GM18505 (cell line): ENCODE results near the gene HES4.
"Not testable (repeated sequence)": the region's sequence is repeated elsewhere in the genome, so short reads cannot be mapped to it uniquely, and the experiment has no call there.

Experiments
- ATAC-seq: cut with Tn5 transposase; IDR thresholded peaks from one replicate; pipeline ENCODE4 v1.9.1; 2021; ENCODE audit not compliant: unreplicated experiment
- POLR2A ChIP-seq: IDR thresholded peaks from 4 replicates; pipeline ENCODE4 v1.6.1; 2011; ENCODE audit warnings: borderline replicate concordance; ENCODE audit not compliant: insufficient read depth, insufficient read length; ENCODE audit errors: extremely low read depth

The HES4 gene

GRCh38 chr1:985126-985525 is 14.8 kb downstream of the HES4 start:
- ATAC-seq, result no peak
- TF ChIP-seq POLR2A, result no peak

- no peak for ATAC-seq
- no peak for TF ChIP-seq POLR2A
These were observed 15.5 kb downstream of the HES4 start for GRCh38 chr1:984476-984814.

- ATAC-seq, result no peak
- TF ChIP-seq POLR2A, result no peak
These were observed 16.0 kb downstream of the HES4 start for GRCh38 chr1:983798-984475.

- ATAC-seq, result no peak
- TF ChIP-seq POLR2A, result no peak
These were observed 17.0 kb downstream of the HES4 start for GRCh38 chr1:982765-983436.

- TF ChIP-seq POLR2A, result no peak
- no peak for ATAC-seq
These were observed 17.8 kb downstream of the HES4 start, which contains the start of gene PERM1 for GRCh38 chr1:981955-982558. Gene PERM1, minus strand, starts transcription at chr1:982093. Its CDS starts 1,064 bp downstream, at chr1:981029.

- no peak for ATAC-seq
- no peak for TF ChIP-seq POLR2A
These were observed 18.4 kb downstream of the HES4 start for GRCh38 chr1:981491-981954.

- no peak for ATAC-seq
- no peak for TF ChIP-seq POLR2A
These were observed 19.1 kb downstream of the HES4 start for GRCh38 chr1:980602-981395.

- no peak for TF ChIP-seq POLR2A
- ATAC-seq, result no peak
These were observed 19.7 kb downstream of the HES4 start for GRCh38 chr1:980137-980571.

- ATAC-seq, result no peak
- no peak for TF ChIP-seq POLR2A
These were observed 20.2 kb downstream of the HES4 start for GRCh38 chr1:979744-980072.

GRCh38 chr1:978835-979743 is 20.8 kb downstream of the HES4 start:
- no peak for TF ChIP-seq POLR2A
- ATAC-seq, result no peak

- TF ChIP-seq POLR2A, result no peak
- no peak for ATAC-seq
These were observed 21.6 kb downstream of the HES4 start for GRCh38 chr1:978069-978834.

GRCh38 chr1:976791-977190 is 23.1 kb downstream of the HES4 start:
- not testable (repeated sequence) for ATAC-seq

- ATAC-seq, result no peak
These were observed 23.8 kb downstream of the HES4 start for GRCh38 chr1:975896-976683.

More at GRCh38 chr1:975896-976683, 23.8 kb downstream of the HES4 start:
- TF ChIP-seq POLR2A, result no peak
